ENCODE results near the gene REV1.
"Not testable (repeated sequence)": the region's sequence is repeated elsewhere in the genome, so short reads cannot be mapped to it uniquely, and the experiment has no call there.

REV1 gene

GRCh38 chr2:99404039-99404796 is 85.6 kb downstream of the REV1 start:
- FAIRE-seq (no peak), DNase-seq (ENCODE audit: low spot score) (no peak)

GRCh38 chr2:99403524-99403923 is 86.3 kb downstream of the REV1 start:
- no peak for FAIRE-seq
- no peak for DNase-seq (ENCODE audit: low spot score)

DNA sequence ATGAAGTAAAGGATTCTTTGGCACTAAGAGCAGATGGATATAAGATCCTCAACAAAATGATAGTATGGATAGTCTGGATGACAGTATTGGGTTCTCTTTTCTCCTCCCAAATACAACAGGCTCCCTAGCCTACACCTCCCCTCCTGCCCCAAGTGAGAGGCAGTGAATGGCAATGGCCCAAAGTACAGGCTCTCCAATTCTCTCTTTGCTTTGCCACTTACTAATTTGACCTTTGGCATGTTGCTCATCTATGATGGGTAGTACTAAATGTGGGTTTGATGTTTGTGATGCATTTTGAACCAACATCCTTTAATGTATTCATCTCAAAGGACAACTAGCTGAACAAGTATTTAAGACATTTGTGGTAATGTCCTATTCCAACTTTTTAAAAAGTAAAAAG is 86.7 kb downstream of the REV1 start:
- FAIRE-seq (no peak), DNase-seq (ENCODE audit: low spot score) (no peak)

- FAIRE-seq, result no peak
- no peak for DNase-seq (ENCODE audit: low spot score)
Observed at GRCh38 chr2:99401841-99402240, 88.0 kb downstream of the REV1 start.

- FAIRE-seq, result no peak
- no peak for DNase-seq (ENCODE audit: low spot score)
Observed at GRCh38 chr2:99399795-99400194, 90.0 kb downstream of the REV1 start.

DNA sequence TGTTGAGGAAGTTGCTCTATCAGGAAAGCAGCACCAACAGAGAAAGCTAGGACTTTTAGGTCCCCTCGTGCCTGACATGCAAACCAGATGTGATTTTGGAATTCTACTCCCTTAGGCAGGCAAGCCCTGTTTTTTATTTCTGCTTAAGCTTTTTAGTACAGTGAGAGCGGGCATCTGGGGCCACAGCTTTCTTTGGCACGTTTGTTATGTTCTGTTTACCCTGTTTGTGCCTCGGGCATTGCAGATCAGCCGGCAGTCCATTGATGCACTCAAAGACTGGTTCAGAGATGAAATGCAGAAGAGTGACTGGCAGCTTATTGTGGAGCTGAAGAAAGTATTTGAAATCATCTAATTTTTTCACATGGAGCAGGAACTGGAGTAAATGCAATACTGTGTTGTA is 90.8 kb downstream of the REV1 start:
- FAIRE-seq, result no peak
- DNase-seq (ENCODE audit: low spot score), result no peak

DNA sequence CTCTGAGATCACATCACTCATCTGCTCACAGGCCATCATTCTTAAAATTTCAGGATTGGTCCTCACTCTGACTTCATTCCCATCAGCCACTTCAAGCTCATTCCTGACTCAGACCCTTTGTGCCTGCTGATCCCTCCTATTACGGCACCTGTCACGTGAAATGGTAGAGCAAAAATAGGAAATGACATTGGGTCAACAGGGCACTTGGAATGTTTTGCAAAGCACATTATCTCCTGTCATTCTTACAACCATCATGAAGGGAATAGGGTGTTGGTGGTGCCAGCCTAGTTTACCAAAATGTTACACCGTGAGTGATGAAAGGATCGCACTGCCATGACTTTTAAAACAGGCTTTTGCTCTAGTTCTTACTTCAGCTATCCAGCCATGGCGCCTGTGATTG is 91.5 kb downstream of the REV1 start:
- DNase-seq (ENCODE audit: low spot score), result no peak
- FAIRE-seq, result no peak

GRCh38 chr2:99397266-99397920 is 92.4 kb downstream of the REV1 start:
- FAIRE-seq (no peak), DNase-seq (ENCODE audit: low spot score) (no peak)

DNA sequence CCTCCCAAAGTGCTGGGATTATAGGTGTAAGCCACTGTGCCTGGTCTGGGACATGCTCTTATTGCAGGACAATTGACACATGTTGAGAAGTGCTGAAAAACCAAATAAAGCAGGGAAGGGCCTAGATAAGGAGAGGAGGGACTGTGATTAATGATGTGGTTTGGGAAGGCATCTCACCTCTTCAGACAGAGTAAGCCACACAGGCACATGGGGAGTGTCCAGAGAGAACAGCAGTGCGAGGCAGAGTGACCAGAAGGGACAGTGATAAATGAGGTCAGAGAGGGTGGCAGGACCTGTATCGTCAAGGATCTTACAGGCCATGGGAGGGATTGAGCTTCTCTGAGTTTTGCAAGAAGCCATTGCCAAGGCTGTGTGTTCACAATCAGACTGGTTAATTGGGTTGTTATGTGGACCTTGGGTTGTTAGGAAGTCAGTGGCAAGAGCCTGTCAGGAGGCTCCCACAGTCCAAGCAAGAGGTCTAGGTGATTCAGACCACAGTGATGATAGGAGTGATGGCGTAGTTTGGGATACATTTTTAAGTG is 94.2 kb downstream of the REV1 start:
- no peak for FAIRE-seq
- no peak for DNase-seq (ENCODE audit: low spot score)

DNA sequence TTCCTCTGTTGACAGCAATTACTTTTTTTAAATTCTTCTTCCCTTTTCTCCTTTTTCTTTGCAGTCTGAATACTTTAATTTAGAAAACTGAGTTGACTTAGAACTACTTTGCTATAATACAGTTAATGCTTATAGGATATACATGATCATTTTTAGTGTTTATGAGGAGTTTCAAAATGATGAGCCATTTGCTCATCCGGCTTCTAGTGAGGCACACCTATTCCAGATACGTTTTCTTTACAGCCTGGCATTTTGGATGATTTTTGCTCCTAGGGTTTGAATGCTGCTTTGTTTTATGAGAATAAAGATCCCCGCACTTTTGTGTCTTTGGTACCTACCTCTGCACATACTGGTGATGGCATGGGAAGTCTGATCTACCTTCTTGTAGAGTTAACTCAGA is 99.9 kb downstream of the REV1 start:
- DNase-seq (ENCODE audit: low spot score) (no peak), FAIRE-seq (no peak)

GRCh38 chr2:99389371-99389770 is 100.4 kb downstream of the REV1 start:
- DNase-seq (ENCODE audit: low spot score) (no peak), FAIRE-seq (no peak)

DNA sequence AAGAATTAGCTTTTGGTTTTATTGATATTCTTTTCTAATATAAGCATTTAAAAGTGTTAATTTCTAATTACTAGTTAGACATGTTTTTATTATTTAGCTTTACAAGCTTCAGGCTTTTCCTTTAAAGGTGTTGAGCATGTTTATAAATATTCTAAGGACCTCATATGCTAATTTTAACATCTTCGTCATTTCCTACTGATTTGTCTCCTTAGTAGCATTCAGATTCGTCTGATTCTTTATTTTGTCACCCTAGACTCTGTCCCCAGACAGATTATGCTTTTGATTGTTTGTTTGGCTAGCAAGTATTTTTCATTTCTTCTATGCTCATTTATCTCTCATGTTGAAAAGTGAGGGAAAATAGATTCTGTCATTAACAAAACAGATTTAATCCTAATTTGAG is 100.9 kb downstream of the REV1 start:
- no peak for FAIRE-seq
- DNase-seq (ENCODE audit: low spot score), result no peak

DNA sequence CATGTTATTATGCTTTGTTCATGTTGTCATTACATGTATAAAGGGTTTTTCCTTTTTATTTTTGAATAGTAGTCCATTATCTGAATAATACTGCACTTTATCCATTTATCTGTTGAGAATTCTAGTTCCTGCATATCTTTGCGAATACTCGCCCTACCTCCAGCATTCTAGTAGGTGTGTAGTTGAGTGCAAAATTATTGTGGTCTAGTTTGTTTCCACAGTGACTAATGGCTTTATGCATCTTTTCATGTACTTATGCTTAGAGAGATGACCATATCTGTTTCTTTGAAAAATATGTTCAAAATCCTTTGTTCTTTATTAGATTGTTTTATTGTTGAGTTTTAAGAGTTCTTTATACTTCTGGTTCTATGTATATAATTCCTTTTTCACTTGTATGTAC is 103.8 kb downstream of the REV1 start:
- no peak for FAIRE-seq

DNA sequence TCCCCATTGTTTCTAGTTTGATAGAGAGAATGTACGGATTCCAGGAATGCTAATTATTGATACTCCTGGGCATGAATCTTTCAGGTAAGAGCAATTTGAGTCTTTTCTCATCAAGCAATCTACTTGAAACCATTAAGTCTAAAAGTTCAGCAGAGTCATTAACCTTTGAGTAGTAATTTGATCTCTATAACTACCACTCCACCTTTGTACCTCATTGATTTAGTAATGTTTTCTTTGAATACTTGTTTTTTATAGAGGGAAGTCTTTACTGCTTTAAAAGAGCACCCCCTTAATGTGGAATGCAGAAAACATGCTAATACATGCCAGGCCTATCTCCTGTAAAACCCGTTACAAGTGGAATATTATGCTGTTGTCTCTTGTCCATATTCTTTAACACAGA is 107.7 kb downstream of the REV1 start:
- no peak for FAIRE-seq
- DNase-seq (ENCODE audit: low spot score), result no peak

More for the DNA sequence above, 103.8 kb downstream of the REV1 start:
- DNase-seq (ENCODE audit: low spot score), result no peak

DNA sequence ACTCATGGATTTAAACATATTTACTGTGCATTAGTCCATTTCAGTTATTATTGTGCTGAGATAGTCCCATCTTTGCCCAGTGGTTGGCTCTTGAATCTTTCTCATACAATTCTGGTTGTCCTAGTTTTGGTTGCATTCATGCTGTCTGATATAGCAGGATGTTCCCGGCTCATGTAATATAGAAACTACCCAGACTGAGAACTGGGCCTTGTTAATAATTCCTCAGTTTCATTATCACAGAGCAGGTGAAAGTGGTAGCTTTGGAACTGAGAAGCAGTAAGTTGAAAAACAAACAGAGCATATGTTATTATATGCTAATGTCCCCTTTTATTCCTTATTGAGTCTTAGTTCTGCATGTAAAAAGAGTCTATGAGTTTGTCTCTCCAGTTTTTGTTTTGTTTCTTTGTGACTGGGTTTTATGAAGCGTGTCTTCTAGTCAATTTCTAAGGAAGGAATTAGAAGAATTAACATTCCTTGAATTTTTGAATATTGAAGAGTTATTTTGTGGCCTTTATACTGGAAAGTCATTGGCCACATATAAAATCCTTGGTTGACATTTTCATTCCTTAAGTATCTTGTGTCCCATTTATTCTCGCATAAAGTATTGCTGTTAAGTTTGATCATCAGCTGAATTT is 109.3 kb downstream of the REV1 start:
- FAIRE-seq, result peak; percentile 20
- DNase-seq (ENCODE audit: low spot score), result no peak

GRCh38 chr2:99377879-99378278 is 111.9 kb downstream of the REV1 start:
- FAIRE-seq (no peak), DNase-seq (ENCODE audit: low spot score) (no peak)

DNA sequence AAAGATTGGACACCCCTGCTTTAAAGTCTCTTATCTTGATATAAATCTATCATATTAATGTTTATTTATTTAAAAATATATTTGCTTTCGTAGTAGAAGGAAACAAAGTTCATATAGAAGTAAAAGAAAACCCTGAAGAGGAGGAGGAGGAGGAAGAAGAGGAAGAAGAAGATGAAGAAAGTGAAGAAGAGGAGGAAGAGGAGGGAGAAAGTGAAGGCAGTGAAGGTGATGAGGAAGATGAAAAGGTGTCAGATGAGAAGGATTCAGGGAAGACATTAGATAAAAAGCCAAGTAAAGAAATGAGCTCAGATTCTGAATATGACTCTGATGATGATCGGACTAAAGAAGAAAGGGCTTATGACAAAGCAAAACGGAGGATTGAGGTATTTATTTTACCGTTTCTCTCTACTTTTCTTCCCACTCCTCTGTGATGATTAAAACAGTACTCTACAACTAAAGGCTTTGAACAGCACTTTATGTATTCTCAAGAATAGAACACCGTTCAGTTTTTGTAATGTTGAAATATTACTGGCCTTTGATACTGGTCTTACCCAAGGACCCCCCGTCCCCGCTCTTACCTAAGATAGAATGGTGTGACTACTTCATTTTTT is 113.5 kb downstream of the REV1 start:
- no peak for FAIRE-seq

DNA sequence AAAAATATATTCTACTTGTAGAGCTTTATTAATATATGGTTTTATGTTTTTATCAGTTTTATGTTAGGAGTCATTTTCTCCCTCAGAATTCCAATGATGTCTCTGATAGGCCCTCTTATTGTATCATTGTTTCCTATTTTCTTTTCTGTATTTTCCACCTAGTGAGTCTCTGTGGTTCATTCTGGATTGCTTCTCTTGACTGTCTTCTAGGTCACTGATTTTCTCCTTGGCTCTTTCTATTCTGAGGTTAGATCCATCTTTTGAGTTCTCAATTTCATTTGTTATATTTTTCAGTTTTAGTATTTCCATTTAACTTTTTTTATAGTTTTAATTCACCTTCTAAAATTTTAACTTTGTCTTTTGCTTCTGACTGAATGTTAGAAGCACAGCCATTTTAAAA is 115.1 kb downstream of the REV1 start:
- DNase-seq (ENCODE audit: low spot score) (no peak), FAIRE-seq (no peak)

More for the DNA sequence above, 113.5 kb downstream of the REV1 start:
- no peak for DNase-seq (ENCODE audit: low spot score)

- FAIRE-seq (no peak), DNase-seq (ENCODE audit: low spot score) (no peak)
Observed at GRCh38 chr2:99373144-99373543, 116.7 kb downstream of the REV1 start.

GRCh38 chr2:99368854-99369253 is 121.0 kb downstream of the REV1 start:
- DNase-seq (ENCODE audit: low spot score); FAIRE-seq: not testable (repeated sequence)

GRCh38 chr2:99365661-99366060 is 124.2 kb downstream of the REV1 start:
- no peak for FAIRE-seq
- no peak for DNase-seq (ENCODE audit: low spot score)

DNA sequence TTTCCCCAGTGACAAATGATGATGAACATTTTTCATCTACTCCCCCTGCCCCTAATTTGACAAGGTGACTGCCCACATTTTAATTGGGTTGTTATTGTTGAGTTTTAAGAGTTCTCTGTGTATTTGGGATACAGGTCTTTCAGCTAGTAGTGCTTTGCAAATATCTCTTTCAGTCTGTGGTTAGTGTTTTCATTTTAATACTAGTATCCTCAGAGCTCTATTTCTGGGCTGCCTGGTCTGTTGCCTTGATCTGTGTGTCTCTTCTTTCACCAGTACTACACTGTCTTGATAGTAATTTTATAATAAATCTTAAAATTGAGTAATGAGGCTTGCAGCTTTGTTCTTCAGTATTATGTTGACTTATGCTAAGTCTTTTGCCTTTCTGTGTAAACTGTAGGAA is 133.0 kb downstream of the REV1 start:
- FAIRE-seq, result no peak

More for the DNA sequence above, 133.0 kb downstream of the REV1 start:
- DNase-seq (ENCODE audit: low spot score), result no peak

All from RCC 7860 (cell line).